Sigmoid colon (tissue), 4 donors: ENCODE results near the gene HIVEP1.

Source experiments
- CTCF ChIP-seq, 4 experiments: fragments of 450-650 bp in 3 of 4; fragments of 200-600 bp in 1 of 4; IDR thresholded peaks; one replicate each; pipeline ENCODE4 v1.5.1; 2016 to 2019; ENCODE audit warnings: antibody characterized with exemption in 4 of 4, mild to moderate bottlenecking in 3 of 4, moderate library complexity in 2 of 4
- EP300 ChIP-seq, 4 donors: sonication (generic); formaldehyde crosslinking; IDR thresholded peaks; one replicate each; pipeline ENCODE4 v1.6.1; 2017; ENCODE audit warnings: antibody characterized with exemption in 4 of 4

DNA sequence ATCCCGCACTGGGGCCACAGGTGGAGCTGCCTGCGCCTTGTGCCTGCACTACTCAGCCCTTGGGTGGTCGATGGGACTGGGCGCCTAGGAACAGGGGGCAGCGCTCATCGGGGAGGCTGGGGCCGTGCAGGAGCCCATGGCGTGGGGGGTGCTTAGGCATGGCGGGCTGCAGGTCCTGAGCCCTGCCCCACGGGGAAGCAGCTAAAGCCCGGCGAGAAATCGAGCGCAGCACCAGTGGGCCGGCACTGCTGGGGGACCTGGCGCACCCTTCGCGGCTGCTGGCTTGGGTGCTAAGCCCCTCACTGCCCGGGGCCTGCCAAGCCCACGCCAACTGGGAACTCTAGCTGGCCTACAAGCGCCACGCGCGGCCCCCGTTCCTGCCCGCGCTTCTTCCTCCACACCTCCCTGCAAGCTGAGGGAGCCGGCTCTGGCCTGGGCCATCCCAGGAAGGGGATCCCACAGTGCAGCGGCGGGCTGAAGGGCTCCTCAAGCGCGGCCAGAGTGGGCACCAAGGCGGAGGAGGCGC lies 5.8 kb downstream of the HIVEP1 start:
- TF ChIP-seq EP300 (IDR thresholded peaks at IDR 0.05), result no peak
- TF ChIP-seq CTCF (IDR thresholded peaks at IDR 0.05), result no peak
